Smooth muscle cell of bladder (primary cell): ENCODE measurements around the gene PRR23C. TPM values are rescaled to one million over a fixed set of nuclear protein-coding genes. Genes with fewer than 3 reads are reported as not detected.

Experiments
- total RNA-seq: library from RNA; depleted of rRNA; stranded (reverse); fragments of >200 nt; gene quantifications from 2 replicates; pipeline ENCODE4 v1.2.3, GENCODE V29; 2014

The PRR23C gene
- total RNA-seq, result not detected in 2 replicates

DNA sequence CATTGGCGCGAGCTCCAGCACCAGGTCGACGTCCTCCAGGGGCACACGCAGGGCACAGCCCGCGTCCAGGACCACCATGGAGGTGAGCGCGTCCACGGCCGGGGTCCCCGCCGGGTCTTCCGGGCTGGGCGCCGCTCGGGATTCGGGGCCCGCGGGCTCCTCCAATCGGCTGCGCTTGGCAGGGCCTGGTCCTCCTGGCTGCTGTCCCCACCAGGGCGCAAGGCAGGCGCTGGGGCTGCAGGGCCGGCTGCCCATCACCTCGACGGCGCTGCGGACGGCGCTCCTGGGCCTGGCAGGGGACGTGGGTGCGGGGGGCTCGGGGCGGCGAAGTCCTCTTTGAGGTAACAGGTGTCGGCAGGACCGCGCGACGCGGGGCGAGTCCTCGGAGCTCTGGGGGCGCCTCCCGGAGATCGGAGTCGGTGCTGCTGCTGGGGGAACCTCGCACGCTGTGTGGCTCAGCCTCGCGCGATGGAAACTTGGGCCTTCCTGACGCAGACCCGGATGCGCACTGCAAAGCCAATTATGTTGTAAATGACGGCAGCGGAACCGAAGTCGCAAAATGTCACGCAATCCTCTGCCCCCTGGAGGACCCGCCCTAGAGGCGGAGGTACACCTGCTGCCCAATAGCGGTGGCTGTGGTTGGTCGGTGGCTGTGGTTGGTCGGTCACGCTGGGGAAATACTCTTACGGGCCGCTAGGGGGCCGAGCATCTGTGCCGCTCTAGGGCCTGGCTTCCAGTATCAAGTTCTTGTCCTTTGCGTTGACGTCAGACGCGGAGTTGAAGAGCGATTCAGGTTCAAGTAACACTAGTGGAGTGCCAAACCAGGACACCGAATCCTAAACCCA, at the start of gene PRR23C:
Gene PRR23C, minus strand, starts transcription at position 527 of the 845 bp plus-strand sequence. Its CDS starts 272 bp downstream, at position 255.

GRCh38 chr3:139020868-139021234, 23.8 kb downstream of the PRR23C start, which contains the start of gene PRR23B:
Gene PRR23B (minus strand): TSS chr3:139020926. CDS start chr3:139020661, 265 bp downstream.

DNA sequence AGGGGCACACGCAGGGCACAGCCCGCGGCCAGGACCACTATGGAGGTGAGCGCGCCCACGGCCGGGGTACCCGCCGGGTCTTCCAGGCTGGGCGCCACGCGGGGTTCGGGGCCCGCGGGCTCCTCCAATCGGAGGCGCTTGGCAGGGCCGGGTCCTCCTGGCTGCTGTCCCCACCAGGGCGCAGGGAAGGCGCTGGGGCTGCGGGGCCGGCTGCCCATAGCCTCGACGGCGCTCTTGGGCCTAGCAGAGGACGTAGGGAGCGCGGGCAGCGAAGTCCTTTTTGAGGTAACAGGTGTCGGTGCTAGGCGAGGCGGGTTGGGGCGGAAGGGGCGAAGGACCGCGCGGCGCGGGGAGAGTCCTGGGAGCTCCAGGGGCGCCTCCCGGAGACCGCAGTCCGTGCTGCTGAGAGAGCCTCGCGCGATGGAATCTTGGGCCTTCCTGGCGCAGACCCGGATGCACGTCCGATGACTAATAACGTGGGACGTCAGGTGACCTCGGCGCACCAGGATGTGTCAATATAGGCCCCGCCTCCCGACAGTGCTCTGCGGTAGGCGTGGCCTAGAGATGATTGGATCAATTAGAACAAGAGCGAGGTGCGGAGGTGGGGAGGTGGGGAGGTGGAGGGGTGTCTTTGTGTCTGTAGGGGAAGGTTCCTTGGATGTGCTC, 38.5 kb downstream of the PRR23C start, which contains the start of gene PRR23A:
Gene PRR23A, minus strand, starts transcription at position 218 of the 666 bp plus-strand sequence. Its CDS starts 0 bp downstream, at position 218.

Other genes with a start within 250 kb of the PRR23C start
- gene PIK3CB, start 210.0 kb downstream of the PRR23C start, total RNA-seq, result 6.4 and 7.1 TPM in 2 replicates
- not detected in 2 replicates for gene FOXL2, start 97.8 kb downstream of the PRR23C start, total RNA-seq
- under 0.01 TPM in 1 of 2 replicates, not detected in the other for gene FOXL2NB, start 97.7 kb downstream of the PRR23C start, total RNA-seq
- not detected in 2 replicates for gene PRR23A, start 38.6 kb downstream of the PRR23C start, total RNA-seq
- not detected in 2 replicates for gene PRR23B, start 24.0 kb downstream of the PRR23C start, total RNA-seq